Pancreas (tissue), 10 donors: ENCODE measurements around the gene RAE1. TPM values are rescaled to one million over a fixed set of nuclear protein-coding genes. Genes with fewer than 3 reads are reported as not detected.

Experiments used
- ATAC-seq, 4 donors: fragments of 200-7000 bp; cut with Tn5 transposase; one replicate each; pipeline versions ENCODE4 v1.8.0 to v1.9.1; 2020; ENCODE audit warnings: mild to moderate bottlenecking in 4 of 4, moderate library complexity in 4 of 4
- DNase-seq, 6 donors: peaks; one replicate each; pipeline ENCODE4 v3.0.0-alpha.2; 2020
- FAIRE-seq: peaks from 2 replicates; lab custom pipeline; 2012; peaks lifted over from hg19 to GRCh38; lab: Jason Lieb, UNC
- H3K27ac ChIP-seq, 4 donors: fragments of 200-600 bp; sonication (generic); 1 replicate in 3 of 4; 2 replicates in 1 of 4; pipeline versions ENCODE4 v1.5.0 to v1.8.0; 2020
- H3K27me3 ChIP-seq, 4 donors: fragments of 200-600 bp; one replicate each; pipeline ENCODE4 v1.8.0; 2021
- H3K36me3 ChIP-seq, 3 donors: fragments of 200-600 bp; sonication (generic) in 1 of 3; one replicate each; pipeline versions ENCODE4 v1.5.0 to v1.8.0; 2020 to 2021
- H3K4me1 ChIP-seq, 3 donors: fragments of 200-600 bp; one replicate each; pipeline ENCODE4 v1.8.0; 2021
- H3K4me3 ChIP-seq, 4 donors: fragments of 200-600 bp; sonication (generic) in 2 of 4; one replicate each; pipeline versions ENCODE4 v1.5.0 to v1.8.0; 2020 to 2021
- H3K9me3 ChIP-seq, 4 donors: fragments of 200-600 bp; one replicate each; pipeline ENCODE4 v1.8.0; 2021
- WGBS, 2 donors: extraction: QIAGEN DNeasy Blood & Tissue Kit; methylation state at CpG; one replicate each; pipeline ENCODE4 v1.1.7; 2013; 5-methylcytosine and 5-hydroxymethylcytosine counted together
- intact Hi-C, 3 donors: fragments of 100-400 bp; cut with DNase I; formaldehyde crosslinking; loops; one replicate each; pipeline versions ENCODE4 v1.11.1 to v1.14.2; 2022
- polyA plus RNA-seq, 2 donors: library from polyadenylated mRNA; stranded (reverse); fragments of 200-250 nt; gene quantifications; one replicate each; pipeline ENCODE4 v1.2.3, GENCODE V29; 2013
- total RNA-seq, 6 donors: library from RNA; stranded (reverse); fragmentation: NEBNext Ultra II Directional in 4 of 6; extraction: Animal tissue kit (Norgen Biotek cat#: 25700) in 4 of 6; gene quantifications; one replicate each; pipeline versions ENCODE4 v1.2.1 to v1.2.4, GENCODE V29; 2021 to 2023
- TF ChIP-seq, protein P1 (sequence below), 4 donors: fragments of 200-600 bp; sonication (generic) in 3 of 4; IDR thresholded peaks; one replicate each; pipeline versions ENCODE4 v1.5.0 to v1.8.0; 2021; ENCODE audit warnings: antibody characterized with exemption in 4 of 4
- donor health status: healthy with polysubstance abuse.
- donor health status: DM: no; HTN: no; CAD: no; lungs with moderate emphysema.
- donor health status: DM: no; HTN: no; CAD: no.
- donor health status: control.
- donor health status: control.
- donor health status: Bipolar disorder and iron deficiency.
- donor health status: DM: yes; HTN: yes; CAD: no.
- donor health status: DM: no; HTN: no; CAD: no.
- donor health status: DM: no; HTN: no; CAD: no.
- donor health status: DM: yes; HTN: yes; CAD: no.

The RAE1 gene
- total and polyA plus RNA-seq, 8 donors, result 4.3 to 13.5 (median 6.6) TPM

DNA sequence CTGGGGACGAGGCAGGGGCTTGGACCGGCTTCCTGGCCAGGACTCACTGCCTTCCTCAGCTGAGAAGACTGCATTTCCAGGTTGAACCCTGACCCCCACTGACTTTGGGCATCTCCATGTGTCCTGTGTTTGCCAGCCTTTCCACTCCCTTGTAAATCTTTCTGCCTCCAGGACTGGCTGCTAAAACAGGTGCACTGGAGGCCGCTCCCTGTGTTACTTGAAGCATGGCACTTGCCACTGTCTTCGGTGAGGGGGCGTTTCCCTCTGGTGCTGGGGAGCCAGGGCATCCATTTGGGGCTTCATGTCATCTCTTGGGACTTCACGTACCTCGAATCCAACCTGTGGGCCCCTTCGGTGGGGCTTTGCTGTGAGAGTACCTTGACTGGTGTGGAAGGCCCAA is 33.4 kb downstream of the RAE1 start:
- intact Hi-C loops, result loop anchor here in 2 of 3 donors (5.0 kb wide), 1 partner anchor 108 kb away; no protein-coding TSS in a partner anchor
- no peaks in the 10 kb centered on the region for H3K9me3 ChIP-seq
- no peak overlapping the region for H3K4me3 ChIP-seq
- FAIRE-seq, result no peak
- no peaks in the 10 kb centered on the region for H3K27me3 ChIP-seq
- TF ChIP-seq, protein P1, sequence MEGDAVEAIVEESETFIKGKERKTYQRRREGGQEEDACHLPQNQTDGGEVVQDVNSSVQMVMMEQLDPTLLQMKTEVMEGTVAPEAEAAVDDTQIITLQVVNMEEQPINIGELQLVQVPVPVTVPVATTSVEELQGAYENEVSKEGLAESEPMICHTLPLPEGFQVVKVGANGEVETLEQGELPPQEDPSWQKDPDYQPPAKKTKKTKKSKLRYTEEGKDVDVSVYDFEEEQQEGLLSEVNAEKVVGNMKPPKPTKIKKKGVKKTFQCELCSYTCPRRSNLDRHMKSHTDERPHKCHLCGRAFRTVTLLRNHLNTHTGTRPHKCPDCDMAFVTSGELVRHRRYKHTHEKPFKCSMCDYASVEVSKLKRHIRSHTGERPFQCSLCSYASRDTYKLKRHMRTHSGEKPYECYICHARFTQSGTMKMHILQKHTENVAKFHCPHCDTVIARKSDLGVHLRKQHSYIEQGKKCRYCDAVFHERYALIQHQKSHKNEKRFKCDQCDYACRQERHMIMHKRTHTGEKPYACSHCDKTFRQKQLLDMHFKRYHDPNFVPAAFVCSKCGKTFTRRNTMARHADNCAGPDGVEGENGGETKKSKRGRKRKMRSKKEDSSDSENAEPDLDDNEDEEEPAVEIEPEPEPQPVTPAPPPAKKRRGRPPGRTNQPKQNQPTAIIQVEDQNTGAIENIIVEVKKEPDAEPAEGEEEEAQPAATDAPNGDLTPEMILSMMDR (IDR thresholded peaks at IDR 0.05), result no peak
- no peaks in the 10 kb centered on the region for H3K36me3 ChIP-seq
- H3K4me1 ChIP-seq, result no peaks in the 10 kb centered on the region
- DNase-seq, result peak in 1 of 6 donors; percentile 6
- no peak overlapping the region for H3K27ac ChIP-seq
- no peak for ATAC-seq
- 85 to 90% methylated on average over 8 of the region's 8 CpGs for WGBS, 2 donors

DNA sequence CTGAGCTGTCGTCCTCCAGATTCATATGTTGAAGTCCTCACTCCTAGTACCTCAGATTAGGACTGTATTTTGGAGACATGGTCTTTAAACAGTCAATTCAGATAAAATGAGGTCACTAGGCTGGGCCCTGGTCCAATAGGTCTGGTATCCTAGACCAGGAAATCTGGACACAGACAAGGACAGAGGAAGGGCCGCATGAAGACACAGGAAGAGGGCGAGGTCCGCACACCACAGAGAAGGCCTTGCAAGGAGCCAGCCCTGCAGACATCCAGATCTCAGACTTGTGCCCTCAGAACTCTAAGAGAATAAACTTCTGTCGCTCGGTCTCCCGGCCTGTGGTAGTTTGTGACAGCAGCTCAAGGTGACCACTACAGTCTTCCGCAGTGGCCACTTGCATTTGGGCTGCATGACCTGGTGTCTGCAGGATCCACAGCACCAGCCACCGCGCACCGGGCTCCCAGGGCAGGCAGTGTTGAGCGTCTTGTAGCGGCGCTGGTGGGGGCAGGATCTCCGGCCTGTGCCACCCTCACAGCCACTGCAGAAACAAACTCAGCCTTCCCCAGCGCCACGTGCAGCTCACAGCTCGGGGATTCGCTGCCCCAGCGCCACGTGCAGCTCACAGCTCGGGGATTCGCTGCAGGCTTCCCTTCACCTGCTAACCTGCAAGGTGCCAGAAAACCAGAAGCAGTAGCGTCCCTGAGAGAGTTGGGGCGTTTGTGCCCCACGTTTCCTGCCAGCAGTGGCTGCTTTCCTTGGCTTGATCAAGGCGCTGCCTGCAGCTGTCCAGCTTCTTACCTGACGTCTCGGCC is 34.1 kb downstream of the RAE1 start:
- TF ChIP-seq, protein P1 (IDR thresholded peaks at IDR 0.05), result no peak
- H3K4me3 ChIP-seq, result no peak overlapping the region
- no peak overlapping the region for H3K27ac ChIP-seq
- FAIRE-seq (no peak), ATAC-seq (no peak), DNase-seq (peak in 1 of 6 donors; percentile 9)
- H3K36me3 ChIP-seq, result no peaks in the 10 kb centered on the region
- no peaks in the 10 kb centered on the region for H3K9me3 ChIP-seq
- no peaks in the 10 kb centered on the region for H3K4me1 ChIP-seq
- WGBS, 2 donors, result 86 to 87% methylated on average over 29 of the region's 29 CpGs
- no peaks in the 10 kb centered on the region for H3K27me3 ChIP-seq
- intact Hi-C loops, result loop anchor here in 2 of 3 donors (5.0 kb wide), 1 partner anchor 107 kb away; no protein-coding TSS in a partner anchor

DNA sequence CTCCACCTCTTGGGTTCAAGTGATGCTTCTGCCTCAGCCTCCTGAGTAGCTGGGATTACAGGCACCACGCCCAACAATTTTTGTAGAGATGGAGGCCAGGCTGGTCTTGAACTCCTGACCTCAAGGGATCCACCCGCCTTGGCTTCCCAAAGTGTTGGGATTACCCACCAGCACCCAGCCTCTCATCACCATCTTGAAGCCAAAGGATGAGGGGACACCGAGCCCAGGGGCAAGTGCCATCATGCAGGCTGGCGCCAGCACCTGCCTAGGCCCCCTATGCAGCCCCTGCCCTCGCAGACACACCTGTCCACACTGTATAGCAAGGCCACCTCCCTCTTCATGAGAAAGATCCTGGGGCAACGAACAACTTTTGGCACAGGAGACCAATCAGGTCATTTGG is 34.9 kb downstream of the RAE1 start:
- TF ChIP-seq, protein P1 (IDR thresholded peaks at IDR 0.05), result no peak
- DNase-seq (peak in 1 of 6 donors; percentile 7), FAIRE-seq (no peak), ATAC-seq (no peak)
- H3K4me1 ChIP-seq, result no peaks in the 10 kb centered on the region
- WGBS, 2 donors, result 90 to 97% methylated on average over 6 of the region's 6 CpGs
- no peaks in the 10 kb centered on the region for H3K36me3 ChIP-seq
- H3K27ac ChIP-seq, result no peak overlapping the region
- H3K4me3 ChIP-seq, result no peak overlapping the region
- intact Hi-C loops, result no loop called here
- H3K9me3 ChIP-seq, result no peaks in the 10 kb centered on the region
- H3K27me3 ChIP-seq, result no peaks in the 10 kb centered on the region

DNA sequence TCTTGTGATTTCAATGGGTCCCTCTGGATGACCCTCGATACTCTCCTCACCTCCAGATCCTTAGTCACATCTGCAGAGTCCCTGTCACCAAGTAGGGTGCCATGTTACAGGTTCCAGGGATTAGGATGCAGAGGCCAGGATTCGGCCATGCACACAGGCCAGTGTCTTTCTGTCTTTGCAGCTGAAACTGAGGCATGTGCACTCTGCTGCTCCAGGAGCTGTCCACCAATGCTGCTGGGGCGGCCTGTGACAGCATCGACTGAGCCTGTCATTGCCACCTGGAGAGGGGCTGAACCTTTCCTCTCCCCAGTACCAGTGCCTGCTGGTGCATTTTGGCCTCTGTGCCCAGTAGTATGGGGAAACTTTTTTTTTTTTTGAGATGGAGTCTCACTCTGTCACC is 35.7 kb downstream of the RAE1 start:
- DNase-seq, result no peak

More for the DNA sequence above, 35.7 kb downstream of the RAE1 start:
- ATAC-seq, result no peak
- Histone ChIP-seq H3K27me3 (no peaks in the 10 kb centered on the region), H3K36me3 (no peaks in the 10 kb centered on the region), H3K9me3 (no peaks in the 10 kb centered on the region), H3K4me1 (no peaks in the 10 kb centered on the region), H3K4me3 (no peak overlapping the region), H3K27ac (no peak overlapping the region)
- FAIRE-seq, result no peak
- intact Hi-C loops, result no loop called here
- WGBS, 2 donors, result 89% methylated on average over 4 of the region's 4 CpGs
- TF ChIP-seq, protein P1 (IDR thresholded peaks at IDR 0.05), result no peak
